WTC11 (cell line): ENCODE results near the gene CCDC69.

Experiments
- ATF1 ChIP-seq: sonication (generic); formaldehyde crosslinking; IDR thresholded peaks from 2 replicates; pipeline ENCODE4 v1.8.1; 2023; ENCODE audit warnings: mild to moderate bottlenecking, moderate library complexity, missing genetic modification reagents
- ATF2 ChIP-seq: sonication (generic); formaldehyde crosslinking; IDR thresholded peaks from 2 replicates; pipeline ENCODE4 v1.8.1; 2022; ENCODE audit warnings: low read depth, missing genetic modification reagents, borderline replicate concordance
- ATF6 ChIP-seq: sonication (generic); formaldehyde crosslinking; IDR thresholded peaks from 2 replicates; pipeline ENCODE4 v1.8.1; 2023; ENCODE audit warnings: mild to moderate bottlenecking, missing genetic modification reagents
- CREB1 ChIP-seq: sonication (generic); formaldehyde crosslinking; IDR thresholded peaks from 2 replicates; pipeline ENCODE4 v1.8.0; 2023; ENCODE audit warnings: mild to moderate bottlenecking, missing genetic modification reagents
- CTCF ChIP-seq: fragments of 200-600 bp; IDR thresholded peaks from 2 replicates; pipeline ENCODE4 v1.8.0; 2022; ENCODE audit warnings: antibody characterized with exemption
- MAX ChIP-seq: sonication (generic); formaldehyde crosslinking; IDR thresholded peaks from 2 replicates; pipeline ENCODE4 v1.8.0; 2022; ENCODE audit warnings: mild to moderate bottlenecking, missing genetic modification reagents
- MXD4 ChIP-seq: fragments of 250-450 bp; sonication (Bioruptor Pico); IDR thresholded peaks from 2 replicates; pipeline ENCODE4 v1.8.0; 2021; ENCODE audit warnings: mild to moderate bottlenecking, moderate library complexity, borderline replicate concordance
- NR3C1 ChIP-seq: sonication (generic); formaldehyde crosslinking; conservative IDR thresholded peaks from 2 replicates; pipeline ENCODE4 v1.8.1; 2023; ENCODE audit warnings: low read depth, mild to moderate bottlenecking, missing genetic modification reagents
- PREB ChIP-seq: sonication (generic); formaldehyde crosslinking; IDR thresholded peaks from 2 replicates; pipeline ENCODE4 v1.8.1; 2022; ENCODE audit warnings: mild to moderate bottlenecking, missing genetic modification reagents, moderate library complexity, borderline replicate concordance
- SMAD4 ChIP-seq: sonication (generic); formaldehyde crosslinking; IDR thresholded peaks from 2 replicates; pipeline ENCODE4 v1.8.0; 2022; ENCODE audit warnings: mild to moderate bottlenecking, missing genetic modification reagents
- TEAD4 ChIP-seq: sonication (generic); formaldehyde crosslinking; IDR thresholded peaks from 2 replicates; pipeline ENCODE4 v1.8.0; 2022; ENCODE audit warnings: mild to moderate bottlenecking, missing genetic modification reagents
- TP53 ChIP-seq: sonication (generic); formaldehyde crosslinking; IDR thresholded peaks from 2 replicates; pipeline ENCODE4 v1.8.1; 2023; ENCODE audit warnings: mild to moderate bottlenecking, missing genetic modification reagents
- USF1 ChIP-seq: sonication (generic); formaldehyde crosslinking; IDR thresholded peaks from 2 replicates; pipeline ENCODE4 v1.8.0; 2022; ENCODE audit warnings: mild to moderate bottlenecking, missing genetic modification reagents
- ZBTB43 ChIP-seq: sonication (generic); formaldehyde crosslinking; IDR thresholded peaks from 2 replicates; pipeline ENCODE4 v1.8.1; 2023; ENCODE audit warnings: mild to moderate bottlenecking, missing genetic modification reagents

GRCh38 chr5:151151263-151151660, 72.6 kb downstream of the CCDC69 start:
- no peak for TF ChIP-seq CTCF
- TF ChIP-seq ATF1 (CRISPR knock-in tag) = no peak
- no peak for TF ChIP-seq PREB
- no peak for TF ChIP-seq TEAD4 (CRISPR knock-in tag)
- no peak for TF ChIP-seq MAX (CRISPR knock-in tag)
- no peak for TF ChIP-seq USF1 (CRISPR knock-in tag)
- no peak for TF ChIP-seq NR3C1 (CRISPR knock-in tag)
- TF ChIP-seq SMAD4 (CRISPR knock-in tag) = no peak
- TF ChIP-seq ATF2 = no peak
- no peak for TF ChIP-seq MXD4
- TF ChIP-seq CREB1 (CRISPR knock-in tag) = no peak
- no peak for TF ChIP-seq ZBTB43 (CRISPR knock-in tag)
- no peak for TF ChIP-seq ATF6 (CRISPR knock-in tag)
- no peak for TF ChIP-seq TP53 (CRISPR knock-in tag)
